CD4-positive, alpha-beta T cell (primary cell): ENCODE data around the gene RAMP3. TPM values are rescaled to one million over a fixed set of nuclear protein-coding genes. Genes with fewer than 3 reads are reported as not detected.

Experiments
- ATAC-seq: fragments of 200-7000 bp; cut with Tn5 transposase; one replicate; pipeline ENCODE4 v1.10.0; 2022; ENCODE audit warnings: mild to moderate bottlenecking; ENCODE audit not compliant: poor library complexity
- CTCF ChIA-PET: fragments of 350-600 bp; sonication (Branson Sonifier 250); formaldehyde crosslinking; loops from one replicate; lab custom pipeline; 2021; ENCODE audit warnings: antibody characterized with exemption, inconsistent platforms; lab: Charles Lee
- POLR2A ChIA-PET: fragments of 350-600 bp; sonication (Branson Sonifier 250); formaldehyde crosslinking; loops from one replicate; lab custom pipeline; 2021; ENCODE audit warnings: antibody characterized with exemption, inconsistent platforms; lab: Charles Lee
- DNase-seq, 14 experiments: peaks; one replicate each; pipeline ENCODE4 v3.0.0-alpha.2; 2013 to 2020; ENCODE audit warnings: mixed read lengths in 2 of 14
- H3K27ac ChIP-seq, 2 donors: one replicate each; pipeline versions ENCODE4 v1.5.1 to v1.7.0; 2013; ENCODE audit warnings: low read length in 2 of 2, low read depth in 1 of 2, mild to moderate bottlenecking in 1 of 2
- H3K27me3 ChIP-seq, 2 experiments: 1 replicate in 1 of 2; 2 replicates in 1 of 2; pipeline versions ENCODE4 v1.6.1 to v1.7.0; 2013; ENCODE audit warnings: low read length in 2 of 2, control low read depth in 1 of 2, mild to moderate bottlenecking in 1 of 2, moderate library complexity in 1 of 2; ENCODE audit not compliant: insufficient read depth in 2 of 2, control insufficient read depth in 1 of 2
- H3K36me3 ChIP-seq: one replicate; pipeline ENCODE4 v1.6.1; 2013; ENCODE audit warnings: low read length, control low read depth; ENCODE audit not compliant: insufficient read depth
- H3K4me1 ChIP-seq: one replicate; pipeline ENCODE4 v1.6.1; 2013; ENCODE audit warnings: low read length, control low read depth; ENCODE audit not compliant: insufficient read depth
- H3K4me3 ChIP-seq: one replicate; pipeline ENCODE4 v1.5.1; 2013; ENCODE audit warnings: mild to moderate bottlenecking, low read length, moderate library complexity
- H3K9me3 ChIP-seq, 2 experiments: 1 replicate in 1 of 2; 2 replicates in 1 of 2; pipeline versions ENCODE4 v1.6.1 to v1.7.0; 2013; ENCODE audit warnings: low read length in 2 of 2, mild to moderate bottlenecking in 2 of 2, control low read depth in 1 of 2, moderate library complexity in 1 of 2; ENCODE audit not compliant: control insufficient read depth in 1 of 2, insufficient read depth in 1 of 2
- H3K27ac Mint-ChIP-seq: one replicate; pipeline ENCODE4 v1.8.0; 2020; ENCODE audit warnings: mixed read lengths
- H3K27me3 Mint-ChIP-seq: one replicate; pipeline ENCODE4 v1.8.0; 2021; ENCODE audit warnings: mixed read lengths
- H3K36me3 Mint-ChIP-seq: one replicate; pipeline ENCODE4 v1.8.0; 2021; ENCODE audit warnings: low read depth, mixed read lengths
- H3K4me1 Mint-ChIP-seq: one replicate; pipeline ENCODE4 v1.8.0; 2021; ENCODE audit warnings: low read depth, mixed read lengths
- H3K4me3 Mint-ChIP-seq: one replicate; pipeline ENCODE4 v1.8.0; 2020; ENCODE audit warnings: mild to moderate bottlenecking, mixed read lengths
- H3K9me3 Mint-ChIP-seq: one replicate; pipeline ENCODE4 v1.8.0; 2020; ENCODE audit warnings: mixed read lengths
- intact Hi-C, 2 experiments: fragments of 100-400 bp; cut with DNase I in 1 of 2; cut with micrococcal nuclease in 1 of 2; formaldehyde crosslinking; loops; one replicate each; pipeline versions ENCODE4 v1.15.1 to v1.9.0; 2023 to 2025; cut with DNase I, micrococcal nuclease
- total RNA-seq, 174 experiments: library from RNA in 2 of 174; stranded (reverse) in 2 of 174; gene quantifications; one replicate each; pipeline ENCODE4 v1.2.3 and lab custom pipeline; 2021 to 2026
- TF ChIP-seq, protein P1 (sequence below): fragments of 200-600 bp; IDR thresholded peaks from one replicate; pipeline ENCODE4 v1.8.0; 2022; ENCODE audit warnings: antibody characterized with exemption, mild to moderate bottlenecking

The RAMP3 gene
- total RNA-seq, 2 experiments from 2014 or later: not detected

GRCh38 chr7:45215601-45216062 is 58.0 kb downstream of the RAMP3 start:
- DNase-seq: no peak
- intact Hi-C loops: no loop called here
- Mint-ChIP-seq H3K4me3 (no peak overlapping the region), H3K9me3 (no peaks in the 10 kb centered on the region), H3K27ac (no peak overlapping the region), H3K27me3 (peaks cover 50% of the 10 kb centered on the region), H3K36me3 (no peaks in the 10 kb centered on the region), H3K4me1 (no peaks in the 10 kb centered on the region)
- Histone ChIP-seq H3K27ac (no peak overlapping the region), H3K9me3 (no peaks in the 10 kb centered on the region), H3K4me1 (no peaks in the 10 kb centered on the region), H3K4me3 (no peak overlapping the region), H3K36me3 (no peaks in the 10 kb centered on the region), H3K27me3 (peaks cover 11 to 12% of the 10 kb centered on the region in 2 experiments)
- TF ChIP-seq, protein P1, sequence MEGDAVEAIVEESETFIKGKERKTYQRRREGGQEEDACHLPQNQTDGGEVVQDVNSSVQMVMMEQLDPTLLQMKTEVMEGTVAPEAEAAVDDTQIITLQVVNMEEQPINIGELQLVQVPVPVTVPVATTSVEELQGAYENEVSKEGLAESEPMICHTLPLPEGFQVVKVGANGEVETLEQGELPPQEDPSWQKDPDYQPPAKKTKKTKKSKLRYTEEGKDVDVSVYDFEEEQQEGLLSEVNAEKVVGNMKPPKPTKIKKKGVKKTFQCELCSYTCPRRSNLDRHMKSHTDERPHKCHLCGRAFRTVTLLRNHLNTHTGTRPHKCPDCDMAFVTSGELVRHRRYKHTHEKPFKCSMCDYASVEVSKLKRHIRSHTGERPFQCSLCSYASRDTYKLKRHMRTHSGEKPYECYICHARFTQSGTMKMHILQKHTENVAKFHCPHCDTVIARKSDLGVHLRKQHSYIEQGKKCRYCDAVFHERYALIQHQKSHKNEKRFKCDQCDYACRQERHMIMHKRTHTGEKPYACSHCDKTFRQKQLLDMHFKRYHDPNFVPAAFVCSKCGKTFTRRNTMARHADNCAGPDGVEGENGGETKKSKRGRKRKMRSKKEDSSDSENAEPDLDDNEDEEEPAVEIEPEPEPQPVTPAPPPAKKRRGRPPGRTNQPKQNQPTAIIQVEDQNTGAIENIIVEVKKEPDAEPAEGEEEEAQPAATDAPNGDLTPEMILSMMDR: no peak
- ChIA-PET CTCF (no interaction called here), POLR2A (no interaction called here)
- ATAC-seq: no peak

GRCh38 chr7:45216181-45216580 is 58.6 kb downstream of the RAMP3 start:
- peaks cover 11 to 12% of the 10 kb centered on the region in 2 experiments for H3K27me3 ChIP-seq
- intact Hi-C loops: no loop called here
- Mint-ChIP-seq H3K36me3 (no peaks in the 10 kb centered on the region), H3K4me3 (no peak overlapping the region), H3K27me3 (peaks cover 52% of the 10 kb centered on the region), H3K27ac (no peak overlapping the region), H3K4me1 (no peaks in the 10 kb centered on the region), H3K9me3 (no peaks in the 10 kb centered on the region)
- POLR2A ChIA-PET: no interaction called here
- H3K9me3 ChIP-seq: no peaks in the 10 kb centered on the region
- H3K36me3 ChIP-seq: no peaks in the 10 kb centered on the region
- DNase-seq: no peak
- no peak overlapping the region for H3K27ac ChIP-seq
- CTCF ChIA-PET: interaction anchor here (1.1 kb wide), 1 partner anchor 10 kb away, joined by 3 read pairs; no protein-coding TSS in a partner anchor
- ATAC-seq: no peak
- TF ChIP-seq, protein P1: no peak
- H3K4me1 ChIP-seq: no peaks in the 10 kb centered on the region
- no peak overlapping the region for H3K4me3 ChIP-seq

DNA sequence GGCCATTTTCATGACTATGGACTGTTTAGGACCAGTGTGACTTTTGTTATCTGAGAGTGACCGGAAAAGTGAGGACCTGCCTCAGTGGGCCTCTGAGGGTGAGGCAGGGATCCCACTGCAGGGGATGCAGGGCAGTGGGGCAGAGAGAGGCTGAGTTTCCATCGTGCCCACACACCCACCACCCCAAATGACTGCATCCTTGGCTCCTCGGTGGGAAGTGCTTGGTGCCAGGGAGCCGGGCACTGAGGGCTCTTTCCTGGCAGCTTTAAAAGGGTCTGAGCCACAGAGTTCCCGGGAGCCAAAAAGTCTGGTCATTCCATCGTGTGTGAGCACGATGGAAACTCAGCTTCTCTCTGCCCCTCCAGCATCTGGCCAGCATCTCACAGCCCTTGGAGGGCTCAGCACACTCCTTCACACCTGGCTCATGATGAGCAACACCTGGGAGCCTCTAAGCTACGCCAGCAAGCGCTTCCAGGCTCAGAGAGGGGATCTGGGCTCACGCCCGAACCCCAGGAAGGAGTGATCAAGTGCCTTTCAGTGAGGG is 59.1 kb downstream of the RAMP3 start:
- H3K4me1 Mint-ChIP-seq: no peaks in the 10 kb centered on the region
- ChIA-PET CTCF (interaction anchor here (1.1 kb wide), 1 partner anchor 10 kb away, joined by 3 read pairs; no protein-coding TSS in a partner anchor), POLR2A (no interaction called here)
- DNase-seq (no peak), ATAC-seq (no peak)
- H3K9me3 Mint-ChIP-seq: no peaks in the 10 kb centered on the region
- TF ChIP-seq, protein P1: no peak
- no peak overlapping the region for H3K4me3 Mint-ChIP-seq
- Histone ChIP-seq H3K27ac (no peak overlapping the region), H3K4me3 (no peak overlapping the region), H3K4me1 (no peaks in the 10 kb centered on the region), H3K36me3 (no peaks in the 10 kb centered on the region), H3K9me3 (no peaks in the 10 kb centered on the region), H3K27me3 (peaks cover 11 to 12% of the 10 kb centered on the region in 2 experiments)
- H3K27ac Mint-ChIP-seq: no peak overlapping the region
- intact Hi-C loops: no loop called here
- H3K36me3 Mint-ChIP-seq: no peaks in the 10 kb centered on the region
- H3K27me3 Mint-ChIP-seq: peaks cover 54% of the 10 kb centered on the region
